Lower leg skin (tissue), 4 donors: ENCODE data around the gene SLC27A4. TPM values are rescaled to one million over a fixed set of nuclear protein-coding genes. Genes with fewer than 3 reads are reported as not detected.

Experiments
- DNase-seq, 2 donors: peaks; one replicate each; pipeline ENCODE4 v3.0.0-alpha.2; 2019; ENCODE audit warnings: low spot score in 2 of 2
- H3K4me3 ChIP-seq: fragments of 200-600 bp; sonication (generic); 2 replicates; pipeline ENCODE4 v1.5.1; 2017; ENCODE audit warnings: mild to moderate bottlenecking, low read depth; ENCODE audit not compliant: poor library complexity, severe bottlenecking
- POLR2A ChIP-seq, 2 donors: fragments of 450-650 bp; IDR thresholded peaks; one replicate each; pipeline ENCODE4 v1.6.1; 2016 to 2017; ENCODE audit warnings: antibody characterized with exemption in 2 of 2, mild to moderate bottlenecking in 1 of 2, moderate library complexity in 1 of 2
- WGBS, 2 donors: methylation state at CpG; one replicate each; pipeline ENCODE4 v1.1.5; 2018; 5-methylcytosine and 5-hydroxymethylcytosine counted together
- intact Hi-C: fragments of 100-400 bp; cut with DNase I; formaldehyde crosslinking; loops from one replicate; pipeline ENCODE4 v1.15.0; 2023; ENCODE audit warnings: low total_unique reads
- total RNA-seq, 4 donors: library from RNA; depleted of rRNA; stranded (reverse); fragments of >200 nt; gene quantifications; one replicate each; pipeline ENCODE4 v1.1.0, GENCODE V29; 2016
- TF ChIP-seq, protein P1 (sequence below), 3 donors: fragments of 450-650 bp; IDR thresholded peaks; one replicate each; pipeline ENCODE4 v1.5.1; 2016; ENCODE audit warnings: antibody characterized with exemption in 3 of 3, mild to moderate bottlenecking in 3 of 3, moderate library complexity in 2 of 3

Gene SLC27A4
- total RNA-seq, 4 donors from 2014 or later = 64.7 to 105 (median 73.3) TPM

DNA sequence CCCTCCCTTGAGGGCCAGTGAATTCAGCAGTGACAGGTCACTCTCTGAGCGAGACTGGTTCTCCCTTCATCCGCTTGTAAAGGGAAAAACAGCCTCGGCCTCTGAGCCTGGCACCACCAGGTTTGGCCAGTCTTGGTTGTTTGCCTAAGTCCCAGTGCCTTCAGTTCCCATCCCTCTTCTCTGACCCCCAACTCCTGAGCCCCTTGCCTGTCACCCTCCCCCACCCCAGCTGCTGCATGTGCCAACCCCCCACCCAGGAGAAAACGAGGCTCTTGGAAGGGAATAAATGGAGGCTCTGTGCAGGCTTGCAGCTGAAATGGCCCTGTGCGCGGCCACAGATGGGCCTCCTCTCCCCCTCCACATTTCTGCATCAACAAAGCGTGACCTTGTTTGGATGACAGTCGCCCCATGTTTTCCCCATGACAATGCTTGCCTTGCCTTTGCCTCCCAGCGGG lies 33.9 kb downstream of the SLC27A4 start:
- no peak for DNase-seq

DNA sequence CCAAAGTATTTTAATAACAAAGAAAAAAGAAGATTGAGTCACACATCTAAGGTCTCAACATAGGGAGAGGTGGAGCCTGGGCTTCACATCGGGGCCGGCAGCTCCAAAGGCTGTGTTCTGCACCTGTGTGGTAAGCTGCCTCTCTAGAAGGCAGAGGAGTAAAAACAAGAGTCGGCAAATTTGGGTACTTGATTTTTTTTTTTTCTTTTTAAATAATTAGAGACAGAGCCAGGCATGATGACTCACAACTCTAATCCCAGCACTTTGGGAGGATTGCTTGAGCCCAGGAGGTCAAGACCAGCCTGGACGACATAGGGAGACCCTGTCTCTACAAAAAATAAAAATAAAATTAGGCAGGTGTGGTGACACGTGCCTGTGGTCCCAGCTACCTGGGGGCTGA lies 35.5 kb downstream of the SLC27A4 start:
- intact Hi-C loops = no loop called here
- TF ChIP-seq, protein P1, sequence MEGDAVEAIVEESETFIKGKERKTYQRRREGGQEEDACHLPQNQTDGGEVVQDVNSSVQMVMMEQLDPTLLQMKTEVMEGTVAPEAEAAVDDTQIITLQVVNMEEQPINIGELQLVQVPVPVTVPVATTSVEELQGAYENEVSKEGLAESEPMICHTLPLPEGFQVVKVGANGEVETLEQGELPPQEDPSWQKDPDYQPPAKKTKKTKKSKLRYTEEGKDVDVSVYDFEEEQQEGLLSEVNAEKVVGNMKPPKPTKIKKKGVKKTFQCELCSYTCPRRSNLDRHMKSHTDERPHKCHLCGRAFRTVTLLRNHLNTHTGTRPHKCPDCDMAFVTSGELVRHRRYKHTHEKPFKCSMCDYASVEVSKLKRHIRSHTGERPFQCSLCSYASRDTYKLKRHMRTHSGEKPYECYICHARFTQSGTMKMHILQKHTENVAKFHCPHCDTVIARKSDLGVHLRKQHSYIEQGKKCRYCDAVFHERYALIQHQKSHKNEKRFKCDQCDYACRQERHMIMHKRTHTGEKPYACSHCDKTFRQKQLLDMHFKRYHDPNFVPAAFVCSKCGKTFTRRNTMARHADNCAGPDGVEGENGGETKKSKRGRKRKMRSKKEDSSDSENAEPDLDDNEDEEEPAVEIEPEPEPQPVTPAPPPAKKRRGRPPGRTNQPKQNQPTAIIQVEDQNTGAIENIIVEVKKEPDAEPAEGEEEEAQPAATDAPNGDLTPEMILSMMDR (IDR thresholded peaks at IDR 0.05) = no peak
- no peak for TF ChIP-seq POLR2A (IDR thresholded peaks at IDR 0.05)
- no peak for DNase-seq
- no peak overlapping the region for H3K4me3 ChIP-seq
- WGBS, 2 donors = 64 to 68% methylated on average over 5 of the region's 5 CpGs

More for the DNA sequence above, 33.9 kb downstream of the SLC27A4 start:
- H3K4me3 ChIP-seq = no peak overlapping the region
- intact Hi-C loops = no loop called here
- TF ChIP-seq POLR2A (IDR thresholded peaks at IDR 0.05) = no peak
- TF ChIP-seq, protein P1 (IDR thresholded peaks at IDR 0.05) = no peak
- 83 to 89% methylated on average over 9 of the region's 9 CpGs for WGBS, 2 donors

- TF ChIP-seq, protein P1 (IDR thresholded peaks at IDR 0.05) = no peak
- TF ChIP-seq POLR2A (IDR thresholded peaks at IDR 0.05) = no peak
- no peak overlapping the region for H3K4me3 ChIP-seq
- 68 to 69% methylated on average over 6 of the region's 6 CpGs for WGBS, 2 donors
- intact Hi-C loops = no loop called here
- DNase-seq = no peak
Measured at GRCh38 chr9:128382261-128382660, 41.9 kb downstream of the SLC27A4 start.

DNA sequence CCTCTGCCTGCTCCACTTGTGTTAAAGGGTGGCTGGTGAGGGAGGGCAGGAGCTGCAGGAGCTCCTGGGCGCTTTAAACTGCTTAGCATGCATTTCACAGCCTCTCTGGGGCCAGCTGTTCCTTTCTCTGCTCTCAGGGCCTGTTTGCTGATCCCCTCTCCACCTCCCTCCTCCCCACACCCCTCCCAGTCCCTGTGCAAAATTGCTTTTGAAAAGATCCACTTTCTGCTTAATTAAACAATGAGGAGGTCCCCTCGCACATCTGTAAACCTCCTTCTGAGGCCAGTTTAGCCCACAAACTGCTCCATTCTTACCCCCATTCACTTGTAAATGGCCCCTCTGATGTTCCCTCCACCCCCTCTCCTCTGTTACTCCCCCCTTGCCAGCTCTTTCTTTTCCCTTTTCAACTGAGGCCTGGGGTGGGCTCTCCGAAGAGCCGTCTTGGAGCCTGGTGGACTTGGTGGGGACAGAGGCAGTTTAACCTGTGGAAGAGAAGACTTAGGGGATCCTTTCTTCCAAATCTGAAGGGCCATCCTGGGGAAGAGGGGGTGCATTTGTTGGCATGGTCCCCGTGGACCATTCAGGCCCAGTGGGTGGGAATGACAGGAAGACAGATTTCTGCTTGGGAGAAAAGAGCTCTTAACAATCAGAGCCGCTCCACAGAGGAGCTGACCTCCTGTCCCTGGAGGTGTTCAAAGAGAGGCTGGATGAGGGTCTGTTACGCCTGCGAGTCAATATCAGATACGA lies 42.9 kb downstream of the SLC27A4 start:
- TF ChIP-seq POLR2A (IDR thresholded peaks at IDR 0.05) = no peak
- TF ChIP-seq, protein P1 (IDR thresholded peaks at IDR 0.05) = no peak
- 83% methylated on average over 9 of the region's 9 CpGs for WGBS, 2 donors
- DNase-seq = no peak
- no peak overlapping the region for H3K4me3 ChIP-seq
- intact Hi-C loops = no loop called here

- 85 to 98% methylated on average over 8 of the region's 8 CpGs for WGBS, 2 donors
- intact Hi-C loops = no loop called here
- DNase-seq = no peak
- TF ChIP-seq POLR2A (IDR thresholded peaks at IDR 0.05) = no peak
- TF ChIP-seq, protein P1 (IDR thresholded peaks at IDR 0.05) = no peak
- no peak overlapping the region for H3K4me3 ChIP-seq
Measured at GRCh38 chr9:128383791-128384190, 43.5 kb downstream of the SLC27A4 start.
